Urinary bladder (tissue), 4 donors: ENCODE measurements around the gene SYPL1. TPM values are rescaled to one million over a fixed set of nuclear protein-coding genes. Genes with fewer than 3 reads are reported as not detected.

Source experiments
- DNase-seq: peaks from one replicate; pipeline ENCODE4 v3.0.0-alpha.2; 2015; ENCODE audit errors: extremely low spot score
- H3K27ac ChIP-seq: one replicate; pipeline ENCODE4 v1.5.1; 2013; ENCODE audit warnings: low read depth, mild to moderate bottlenecking, moderate library complexity
- H3K36me3 ChIP-seq: one replicate; pipeline ENCODE4 v1.6.1; 2013; ENCODE audit warnings: mild to moderate bottlenecking, moderate library complexity; ENCODE audit not compliant: insufficient read depth
- H3K4me1 ChIP-seq: one replicate; pipeline ENCODE4 v1.6.1; 2013; ENCODE audit warnings: mild to moderate bottlenecking, moderate library complexity; ENCODE audit not compliant: insufficient read depth
- H3K4me3 ChIP-seq: one replicate; pipeline ENCODE4 v1.5.1; 2013; ENCODE audit warnings: low read depth, low read length
- WGBS: extraction: QIAGEN DNeasy Blood & Tissue Kit; methylation state at CpG from one replicate; pipeline ENCODE4 v1.1.7; 2013; 5-methylcytosine and 5-hydroxymethylcytosine counted together
- polyA plus RNA-seq: library from polyadenylated mRNA; stranded (reverse); fragments of 200-250 nt; gene quantifications from one replicate; pipeline ENCODE4 v1.2.3, GENCODE V29; 2013
- total RNA-seq: library from RNA; depleted of rRNA; stranded (reverse); fragments of >200 nt; gene quantifications from one replicate; pipeline ENCODE4 v1.2.3, GENCODE V29; 2014
- donor health status: healthy with polysubstance abuse.
- donor health status: healthy.

Gene SYPL1
- total and polyA plus RNA-seq, 2 donors = 113 to 133 TPM

- 74% methylated on average over 5 of the region's 5 CpGs for WGBS
- H3K4me1 ChIP-seq = peaks cover 1% of the 10 kb centered on the region
- no peak overlapping the region for H3K4me3 ChIP-seq
- DNase-seq = no peak
- no peak overlapping the region for H3K27ac ChIP-seq
- H3K36me3 ChIP-seq = no peaks in the 10 kb centered on the region
These were observed 2.7 kb upstream of the SYPL1 start for GRCh38 chr7:106114716-106115383.

DNA sequence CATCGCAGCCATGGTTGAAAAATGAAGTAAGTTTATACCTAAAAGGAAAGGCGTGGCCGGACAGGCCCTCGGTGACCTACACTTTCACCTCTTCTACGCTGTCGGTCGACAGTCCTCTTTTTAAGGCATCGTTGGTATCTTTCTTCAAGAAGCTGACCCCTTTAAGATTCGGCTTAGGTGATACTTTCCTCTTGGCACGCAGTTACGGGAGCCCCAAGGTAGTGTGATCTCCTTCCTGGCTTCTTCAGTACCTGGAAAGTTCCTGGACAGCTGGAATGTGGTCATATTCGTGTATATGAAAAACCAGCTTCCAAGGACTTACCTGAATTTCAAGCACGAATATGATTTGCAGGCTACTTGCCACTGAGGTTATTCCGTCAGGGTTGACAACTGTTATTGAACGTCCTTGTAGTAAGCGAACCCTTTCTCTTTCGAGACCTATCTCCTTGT lies 885 bp upstream of the SYPL1 start:
- peaks cover 1% of the 10 kb centered on the region for H3K4me1 ChIP-seq
- peak overlapping the region; percentile 87 for H3K27ac ChIP-seq
- no peak for DNase-seq
- H3K4me3 ChIP-seq = no peak overlapping the region
- 88% methylated on average over 17 of the region's 17 CpGs for WGBS
- no peaks in the 10 kb centered on the region for H3K36me3 ChIP-seq

DNA sequence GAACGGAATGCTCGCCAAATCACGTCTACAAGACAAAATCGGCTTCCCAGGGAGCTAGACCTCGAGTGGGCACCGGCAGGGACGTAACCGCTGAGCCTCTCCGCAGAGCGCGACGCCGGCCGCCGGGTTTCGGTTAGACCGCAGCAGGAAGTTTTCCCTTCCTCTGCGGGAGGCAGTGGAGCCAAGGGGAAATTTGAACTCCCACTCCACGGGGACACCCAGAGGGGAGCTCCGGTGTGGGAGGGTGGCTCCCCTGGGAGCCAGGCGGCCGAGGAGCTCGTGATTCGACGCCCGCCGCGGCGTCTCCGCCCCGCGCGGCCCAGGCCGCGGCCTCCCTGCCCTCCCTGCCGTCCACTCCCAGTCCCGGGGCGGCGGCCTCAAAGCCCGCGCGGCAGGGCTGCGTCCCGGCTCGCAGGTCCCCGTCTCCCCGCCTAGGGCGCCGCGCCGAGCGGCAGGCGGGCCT lies 426 bp downstream of the SYPL1 start:
- H3K36me3 ChIP-seq = no peaks in the 10 kb centered on the region
- H3K27ac ChIP-seq = peak overlapping the region; percentile 100
- H3K4me3 ChIP-seq = peak overlapping the region; percentile 93
- under 1% methylated on average over 53 of the region's 53 CpGs for WGBS
- H3K4me1 ChIP-seq = peaks cover 1% of the 10 kb centered on the region
- DNase-seq = no peak

DNA sequence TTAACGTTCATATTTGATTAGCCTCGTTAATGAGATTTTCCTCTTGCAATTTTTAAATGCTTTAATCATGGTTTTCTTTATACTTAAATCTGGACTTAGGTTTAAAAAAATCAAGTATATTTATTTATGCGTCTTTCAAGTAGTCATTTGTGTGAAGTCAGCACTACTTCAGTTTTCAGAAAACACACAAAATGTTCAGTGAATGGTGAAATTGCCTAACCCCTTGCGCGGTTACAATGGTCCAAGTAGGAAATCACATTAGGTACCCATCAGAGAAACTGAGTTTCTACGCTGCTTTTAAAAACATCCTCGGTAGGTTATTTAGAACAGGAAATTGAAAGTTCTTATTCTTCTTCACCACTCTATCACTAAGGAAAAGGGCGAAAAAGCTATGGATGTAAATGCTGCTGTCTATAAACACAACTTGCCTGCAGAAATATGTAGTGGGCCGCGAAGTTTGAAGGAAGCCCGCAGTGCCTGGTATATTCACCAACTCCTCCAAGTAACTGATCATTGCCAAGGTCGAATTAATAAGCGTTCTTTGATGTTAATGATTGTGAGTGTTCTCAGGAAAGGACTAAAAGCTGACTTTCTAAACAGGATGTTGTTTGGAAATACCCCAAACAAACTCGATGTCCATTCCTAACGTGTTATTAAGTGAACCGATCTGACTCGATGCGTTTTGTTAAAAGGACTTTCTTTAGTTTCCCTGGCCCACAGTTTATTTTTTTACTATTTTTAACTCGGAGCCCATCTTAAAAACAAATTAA lies 1.0 kb downstream of the SYPL1 start:
- 11% methylated on average over 19 of the region's 19 CpGs for WGBS
- H3K4me3 ChIP-seq = peak overlapping the region; percentile 93
- peaks cover 2% of the 10 kb centered on the region for H3K36me3 ChIP-seq
- peaks cover 1% of the 10 kb centered on the region for H3K4me1 ChIP-seq
- no peak for DNase-seq
- H3K27ac ChIP-seq = peak overlapping the region; percentile 100

- DNase-seq = no peak
- peaks cover 2% of the 10 kb centered on the region for H3K36me3 ChIP-seq
- no peak overlapping the region for H3K4me3 ChIP-seq
- H3K27ac ChIP-seq = no peak overlapping the region
- peaks cover 1% of the 10 kb centered on the region for H3K4me1 ChIP-seq
These were observed 1.9 kb downstream of the SYPL1 start for GRCh38 chr7:106110238-106110560.

GRCh38 chr7:106109521-106110237 lies 2.4 kb downstream of the SYPL1 start:
- DNase-seq = no peak
- Histone ChIP-seq H3K4me1 (peaks cover 1% of the 10 kb centered on the region), H3K36me3 (peaks cover 2% of the 10 kb centered on the region), H3K4me3 (no peak overlapping the region), H3K27ac (peak overlapping the region; percentile 1)
- 85% methylated on average over 6 of the region's 6 CpGs for WGBS

- Histone ChIP-seq H3K36me3 (peaks cover 2% of the 10 kb centered on the region), H3K27ac (no peak overlapping the region), H3K4me1 (peaks cover 1% of the 10 kb centered on the region), H3K4me3 (no peak overlapping the region)
- WGBS = 74% methylated on average over 1 of the region's 1 CpG
- DNase-seq = no peak
These were observed 3.1 kb downstream of the SYPL1 start for GRCh38 chr7:106108991-106109390.

DNA sequence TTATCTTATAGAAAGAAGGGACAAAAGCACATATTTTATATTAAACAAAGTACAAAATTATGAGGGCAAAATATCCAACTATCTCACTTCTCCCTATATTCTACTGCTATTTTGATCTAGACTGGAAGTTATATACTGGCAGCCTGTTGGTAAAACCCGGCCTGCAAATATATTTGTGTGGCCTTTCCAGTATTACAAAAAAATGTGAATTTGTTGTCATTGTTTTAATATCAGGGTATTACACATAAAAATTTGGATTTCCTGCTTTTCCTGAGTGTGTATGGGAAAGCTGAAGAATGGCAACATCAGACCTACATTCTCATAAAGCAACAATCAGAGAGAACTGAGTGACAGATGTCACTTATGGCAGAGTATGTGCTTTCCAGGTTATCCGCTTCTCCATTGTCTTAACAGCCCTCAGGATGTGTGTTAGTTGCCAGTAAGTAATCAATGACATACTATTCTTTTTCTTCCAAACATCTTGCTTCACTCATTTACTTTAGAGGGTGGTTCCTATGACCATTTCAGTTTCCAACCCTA lies 7.3 kb downstream of the SYPL1 start:
- H3K27ac ChIP-seq = no peak overlapping the region
- peaks cover 4% of the 10 kb centered on the region for H3K4me1 ChIP-seq
- 88% methylated on average over 2 of the region's 2 CpGs for WGBS
- H3K4me3 ChIP-seq = no peak overlapping the region
- H3K36me3 ChIP-seq = peaks cover 2% of the 10 kb centered on the region
- DNase-seq = no peak

GRCh38 chr7:106102387-106102966 lies 9.6 kb downstream of the SYPL1 start:
- H3K4me3 ChIP-seq = no peak overlapping the region
- H3K36me3 ChIP-seq = peaks cover 5% of the 10 kb centered on the region
- no peak overlapping the region for H3K27ac ChIP-seq
- WGBS = 84% methylated on average over 6 of the region's 6 CpGs
- peaks cover 4% of the 10 kb centered on the region for H3K4me1 ChIP-seq
- DNase-seq = no peak

DNA sequence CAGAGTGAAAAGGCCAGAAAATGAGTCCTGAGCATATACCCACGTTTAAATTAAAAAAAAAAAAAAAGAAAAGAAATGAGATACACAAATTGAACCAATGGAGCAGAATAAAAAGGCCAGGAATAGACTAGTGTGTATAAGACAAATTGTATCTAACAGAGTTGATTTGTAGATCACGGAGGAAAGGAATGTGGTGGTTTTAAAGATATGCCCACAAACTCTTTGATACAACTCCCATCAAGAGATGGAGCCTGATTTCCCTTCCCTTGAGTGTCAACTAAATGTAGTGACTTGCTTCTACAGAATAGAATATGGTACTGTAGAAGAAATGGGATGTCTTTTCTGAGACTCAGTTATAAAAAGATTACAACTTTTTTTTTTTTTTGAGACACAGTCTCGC lies 10.4 kb downstream of the SYPL1 start:
- Histone ChIP-seq H3K4me3 (no peak overlapping the region), H3K36me3 (peaks cover 7% of the 10 kb centered on the region), H3K27ac (no peak overlapping the region), H3K4me1 (peaks cover 4% of the 10 kb centered on the region)
- WGBS = 79% methylated on average over 3 of the region's 3 CpGs
- no peak for DNase-seq

GRCh38 chr7:106100863-106101629 lies 11.1 kb downstream of the SYPL1 start:
- Histone ChIP-seq H3K27ac (no peak overlapping the region), H3K36me3 (peaks cover 5% of the 10 kb centered on the region), H3K4me3 (no peak overlapping the region), H3K4me1 (peaks cover 4% of the 10 kb centered on the region)
- DNase-seq = no peak
- 83% methylated on average over 5 of the region's 5 CpGs for WGBS

GRCh38 chr7:106099539-106099938 lies 12.6 kb downstream of the SYPL1 start:
- no peak for DNase-seq
- no peak overlapping the region for H3K4me3 ChIP-seq
- H3K36me3 ChIP-seq = peaks cover 5% of the 10 kb centered on the region
- no peak overlapping the region for H3K27ac ChIP-seq
- peaks cover 4% of the 10 kb centered on the region for H3K4me1 ChIP-seq
- WGBS = 94% methylated on average over 3 of the region's 3 CpGs

GRCh38 chr7:106098889-106099288 lies 13.2 kb downstream of the SYPL1 start:
- Histone ChIP-seq H3K4me3 (no peak overlapping the region), H3K4me1 (peaks cover 4% of the 10 kb centered on the region), H3K27ac (no peak overlapping the region), H3K36me3 (peaks cover 5% of the 10 kb centered on the region)
- no peak for DNase-seq
